GM12878 (cell line): ENCODE results near the gene GALNT16. TPM values are rescaled to one million over a fixed set of nuclear protein-coding genes. Genes with fewer than 3 reads are reported as not detected.

ENCODE experiments used
- ATAC-seq: fragments of 200-7000 bp; cut with Tn5 transposase; 3 replicates; pipeline ENCODE4 v1.9.1; 2020; ENCODE audit warnings: mild to moderate bottlenecking, moderate library complexity
- BruUV-seq: library from RNA; stranded (reverse); fragments of 400-500 nt; replicated peaks from 2 replicates; lab custom pipeline; 2021; lab: Mats Ljungman, UMichigan
- CTCF ChIA-PET: fragments of 300-600 bp; sonication (Branson Sonifier 250); formaldehyde crosslinking; extraction: SDS; loops from one replicate; lab custom pipeline; 2021; ENCODE audit warnings: inconsistent platforms; lab: Yijun Ruan, JAX
- POLR2A ChIA-PET: fragments of 350-600 bp; formaldehyde crosslinking; extraction: SDS; loops from one replicate; lab custom pipeline; 2021; ENCODE audit warnings: inconsistent platforms; lab: Charles Lee
- RAD21 ChIA-PET: fragments of 300-600 bp; sonication (Branson Sonifier 250); formaldehyde crosslinking; loops from one replicate; lab custom pipeline; 2023; ENCODE audit warnings: antibody characterized with exemption; ENCODE audit not compliant: unreplicated experiment; lab: Charles Lee
- SMC1A ChIA-PET: fragments of 300-600 bp; sonication (Branson Sonifier 250); formaldehyde crosslinking; loops from one replicate; lab custom pipeline; 2023; ENCODE audit not compliant: unreplicated experiment, uncharacterized antibody; lab: Charles Lee
- DNase-seq: peaks from one replicate; pipeline ENCODE4 v3.0.0-alpha.2; 2011; ENCODE audit warnings: low read depth, low spot score
- FAIRE-seq: peaks from 3 replicates; lab custom pipeline; 2011; peaks lifted over from hg19 to GRCh38; lab: Jason Lieb, UNC
- H2AFZ ChIP-seq: 2 replicates; pipeline ENCODE4 v1.6.0; 2011; ENCODE audit warnings: low read depth, low read length, control low read depth; ENCODE audit not compliant: control insufficient read depth
- H3K27ac ChIP-seq: 2 replicates; pipeline ENCODE4 v1.5.1; 2011; ENCODE audit warnings: control low read depth; ENCODE audit not compliant: control insufficient read depth, insufficient read depth
- H3K27me3 ChIP-seq, 2 experiments: replicated peaks in 1 of 2; 2 replicates each; pipeline versions ENCODE4 v1.6.0 to v1.6.1; 2011; ENCODE audit warnings: low read length in 1 of 2; ENCODE audit not compliant: control insufficient read depth in 2 of 2, insufficient read depth in 2 of 2
- H3K36me3 ChIP-seq, 2 experiments: 2 replicates each; pipeline ENCODE4 v1.5.1; 2011; ENCODE audit warnings: low read length in 1 of 2; ENCODE audit not compliant: control insufficient read depth in 2 of 2, insufficient read depth in 2 of 2
- H3K4me1 ChIP-seq: 2 replicates; pipeline ENCODE4 v1.6.1; 2011; ENCODE audit warnings: mild to moderate bottlenecking, low read length, moderate library complexity, mixed read lengths; ENCODE audit not compliant: control insufficient read depth, insufficient read depth
- H3K4me2 ChIP-seq: 2 replicates; pipeline ENCODE4 v1.6.0; 2011; ENCODE audit warnings: control low read depth; ENCODE audit not compliant: control insufficient read depth, insufficient read depth
- H3K4me3 ChIP-seq: fragments of 200-600 bp; sonication (generic); 2 replicates; pipeline ENCODE4 v1.5.1; 2016
- H3K79me2 ChIP-seq: 2 replicates; pipeline ENCODE4 v1.6.0; 2011; ENCODE audit warnings: low read length; ENCODE audit not compliant: control insufficient read depth, insufficient read depth
- H3K9ac ChIP-seq: 2 replicates; pipeline ENCODE4 v1.8.0; 2011; ENCODE audit warnings: low read length, control low read depth, mixed read lengths; ENCODE audit not compliant: control insufficient read depth, insufficient read depth
- H3K9me3 ChIP-seq: replicated peaks from 3 replicates; pipeline ENCODE4 v1.5.1; 2011; ENCODE audit warnings: mild to moderate bottlenecking, low read length; ENCODE audit not compliant: control insufficient read depth, insufficient read depth
- H4K20me1 ChIP-seq: 2 replicates; pipeline ENCODE4 v1.6.0; 2011; ENCODE audit not compliant: control insufficient read depth, insufficient read depth
- CBFB ChIP-seq: IDR thresholded peaks from 2 replicates; pipeline ENCODE4 v1.6.1; 2016; ENCODE audit warnings: antibody characterized with exemption, low read depth
- CHD2 ChIP-seq: IDR thresholded peaks from 2 replicates; pipeline ENCODE4 v1.6.1; 2011; ENCODE audit warnings: low read depth, low read length, improper control_type of control experiment, borderline replicate concordance
- HCFC1 ChIP-seq: fragments of 150-350 bp; IDR thresholded peaks from 2 replicates; pipeline ENCODE4 v1.6.1; 2014; ENCODE audit warnings: low read length
- NRF1 ChIP-seq: conservative IDR thresholded peaks from 2 replicates; pipeline ENCODE4 v1.6.1; 2011; ENCODE audit warnings: mild to moderate bottlenecking, low read depth, low read length, improper control_type of control experiment
- PML ChIP-seq: IDR thresholded peaks from 2 replicates; pipeline ENCODE4 v1.6.1; 2012; ENCODE audit warnings: low read length, inconsistent platforms
- POLR2A ChIP-seq: IDR thresholded peaks from 2 replicates; pipeline ENCODE4 v1.6.1; 2011; ENCODE audit warnings: low read depth, mild to moderate bottlenecking, low read length
- RAD21 ChIP-seq: IDR thresholded peaks from 2 replicates; pipeline ENCODE4 v1.6.1; 2011; ENCODE audit warnings: mild to moderate bottlenecking, low read depth, low read length, moderate library complexity; ENCODE audit not compliant: insufficient read depth
- TBL1XR1 ChIP-seq: IDR thresholded peaks from 2 replicates; pipeline ENCODE4 v1.6.1; 2012; ENCODE audit warnings: low read depth, low read length, improper control_type of control experiment
- TCF12 ChIP-seq: IDR thresholded peaks from 2 replicates; pipeline ENCODE4 v1.6.1; 2011; ENCODE audit warnings: low read depth, mild to moderate bottlenecking, low read length
- ZNF622 ChIP-seq: fragments of 450-650 bp; IDR thresholded peaks from 2 replicates; pipeline ENCODE4 v1.6.1; 2017; ENCODE audit warnings: mild to moderate bottlenecking, inconsistent platforms
- WGBS: methylation state at CpG from one replicate; pipeline ENCODE4 v1.1.6; 2016; ENCODE audit warnings: low lambda C conversion rate; ENCODE audit not compliant: insufficient replicate concordance, insufficient coverage; ENCODE audit errors: missing lambda C conversion rate; 5-methylcytosine and 5-hydroxymethylcytosine counted together
- in situ Hi-C: fragments of 300-500 bp; cut with MboI; formaldehyde crosslinking; loops from 9 replicates; pipeline ENCODE4 v1.14.3; 2018; ENCODE audit warnings: mixed read lengths
- intact Hi-C: fragments of 100-400 bp; cut with micrococcal nuclease; formaldehyde crosslinking; loops from one replicate; pipeline ENCODE4 v1.14.2; 2022; ENCODE audit not compliant: unreplicated experiment
- polyA plus RNA-seq, 11 experiments: library from polyadenylated mRNA; depleted of rRNA in 4 of 11; unstranded in 6 of 11; stranded (reverse) in 5 of 11; fragments of >200 nt; fragmentation: Nextera tagmentation in 4 of 11; fragmentation: Illumina TruSeq in 1 of 11; extraction: Ambion mirVana in 4 of 11; extraction: Trizol in 1 of 11; gene quantifications; 1 replicate in 1 of 11; 2 replicates in 10 of 11; pipeline versions ENCODE4 v1.2.1 to v1.2.3, GENCODE V29; 2011 to 2016; ENCODE audit warnings: inconsistent platforms in 2 of 11, missing spikeins in 2 of 11, low read depth in 1 of 11
- total RNA-seq, 4 experiments: library from RNA; depleted of rRNA in 3 of 4; stranded (reverse); fragments of >200 nt in 3 of 4; fragmentation: Illumina TruSeq in 1 of 4; extraction: Trizol in 1 of 4; gene quantifications; 2 replicates each; pipeline versions ENCODE4 v1.2.1 to v1.2.3, GENCODE V29; 2013 to 2021
- TF ChIP-seq, protein P1 (sequence below), 3 experiments: IDR thresholded peaks in 2 of 3; conservative IDR thresholded peaks in 1 of 3; 2 replicates each; pipeline ENCODE4 v1.5.1; 2011; ENCODE audit warnings: low read depth in 3 of 3, low read length in 3 of 3, mild to moderate bottlenecking in 3 of 3, control low read depth in 2 of 3, moderate library complexity in 2 of 3, inconsistent platforms in 1 of 3, mixed read lengths in 1 of 3; ENCODE audit not compliant: control insufficient read depth in 2 of 3, insufficient read depth in 1 of 3; ENCODE audit errors: extremely low read depth in 1 of 3
- TF ChIP-seq, protein P2 (sequence below): fragments of 450-650 bp; formaldehyde crosslinking; IDR thresholded peaks from 2 replicates; pipeline ENCODE4 v1.4.0; 2022; ENCODE audit warnings: mild to moderate bottlenecking, moderate library complexity

Gene GALNT16
- total and polyA plus RNA-seq, 10 of the 15 experiments (the other 5 are each of a cell fraction or from before 2014, with no cell fraction given) = under 0.01 to 0.08 (median 0.03) TPM; not detected in 3

DNA sequence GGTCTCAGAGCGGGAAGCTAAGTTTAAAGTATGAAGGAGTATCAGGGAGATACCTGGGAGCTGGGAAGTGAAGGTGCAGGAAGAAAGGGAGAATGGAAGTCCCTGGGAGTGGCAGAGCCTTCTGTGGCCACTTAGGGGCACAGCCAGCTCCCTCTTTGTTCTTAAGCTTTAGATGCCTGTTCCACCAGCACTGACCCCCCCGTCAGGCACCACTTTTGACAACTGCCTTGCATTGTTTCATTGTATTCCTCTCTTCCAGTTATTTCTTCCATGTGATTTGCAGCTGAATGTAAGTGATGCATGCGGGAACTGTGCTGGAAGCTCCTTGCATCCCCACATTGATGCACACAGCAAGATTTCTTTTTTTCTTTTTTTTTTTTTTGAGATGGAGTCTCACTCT lies 2.6 kb downstream of the GALNT16 start:
- Histone ChIP-seq H4K20me1 (no peaks in the 10 kb centered on the region), H2AFZ (no peak overlapping the region), H3K4me1 (peaks cover 4% of the 10 kb centered on the region), H3K36me3 (no peaks in the 10 kb centered on the region), H3K4me2 (no peak overlapping the region), H3K9me3 (no peaks in the 10 kb centered on the region), H3K79me2 (no peaks in the 10 kb centered on the region), H3K27me3 (peaks cover 23 to 27% of the 10 kb centered on the region in 2 experiments), H3K4me3 (no peak overlapping the region), H3K9ac (no peak overlapping the region), H3K27ac (no peak overlapping the region)
- no peak for TF ChIP-seq ZNF622
- TF ChIP-seq, protein P1, sequence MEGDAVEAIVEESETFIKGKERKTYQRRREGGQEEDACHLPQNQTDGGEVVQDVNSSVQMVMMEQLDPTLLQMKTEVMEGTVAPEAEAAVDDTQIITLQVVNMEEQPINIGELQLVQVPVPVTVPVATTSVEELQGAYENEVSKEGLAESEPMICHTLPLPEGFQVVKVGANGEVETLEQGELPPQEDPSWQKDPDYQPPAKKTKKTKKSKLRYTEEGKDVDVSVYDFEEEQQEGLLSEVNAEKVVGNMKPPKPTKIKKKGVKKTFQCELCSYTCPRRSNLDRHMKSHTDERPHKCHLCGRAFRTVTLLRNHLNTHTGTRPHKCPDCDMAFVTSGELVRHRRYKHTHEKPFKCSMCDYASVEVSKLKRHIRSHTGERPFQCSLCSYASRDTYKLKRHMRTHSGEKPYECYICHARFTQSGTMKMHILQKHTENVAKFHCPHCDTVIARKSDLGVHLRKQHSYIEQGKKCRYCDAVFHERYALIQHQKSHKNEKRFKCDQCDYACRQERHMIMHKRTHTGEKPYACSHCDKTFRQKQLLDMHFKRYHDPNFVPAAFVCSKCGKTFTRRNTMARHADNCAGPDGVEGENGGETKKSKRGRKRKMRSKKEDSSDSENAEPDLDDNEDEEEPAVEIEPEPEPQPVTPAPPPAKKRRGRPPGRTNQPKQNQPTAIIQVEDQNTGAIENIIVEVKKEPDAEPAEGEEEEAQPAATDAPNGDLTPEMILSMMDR (IDR thresholded peaks at IDR 0.05 in 2 of 3, conservative IDR thresholded peaks at IDR 0.05 in 1 of 3; ENCODE audit: control insufficient read depth in 2 of 3, extremely low read depth in 1 of 3, insufficient read depth in 1 of 3, low read depth in 3 of 3, low read length in 3 of 3) = peak in 1 of 3 experiments; percentile 26; a peak in 1 of 6 replicates
- 67% methylated on average over 3 of the region's 3 CpGs for WGBS
- RAD21 ChIA-PET = interaction anchor here (0.6 to 3.6 kb wide), 9 partner anchors 41 to 197 kb away, joined by 3 to 34 read pairs (median 3); no protein-coding TSS in a partner anchor
- intact Hi-C loops (no loop called here), in situ Hi-C loops (no loop called here)
- POLR2A ChIA-PET = no interaction called here
- DNase-seq = no peak
- no TSS peak for BruUV-seq
- FAIRE-seq = no peak
- no peak for ATAC-seq
- CTCF ChIA-PET = interaction anchor here (0.6 to 4.2 kb wide), 11 partner anchors 14 to 213 kb away, joined by 3 to 33 read pairs (median 3); no protein-coding TSS in a partner anchor
- SMC1A ChIA-PET = interaction anchor here (0.8 to 1.5 kb wide), 7 partner anchors 39 to 201 kb away, joined by 3 to 16 read pairs (median 4); no protein-coding TSS in a partner anchor

DNA sequence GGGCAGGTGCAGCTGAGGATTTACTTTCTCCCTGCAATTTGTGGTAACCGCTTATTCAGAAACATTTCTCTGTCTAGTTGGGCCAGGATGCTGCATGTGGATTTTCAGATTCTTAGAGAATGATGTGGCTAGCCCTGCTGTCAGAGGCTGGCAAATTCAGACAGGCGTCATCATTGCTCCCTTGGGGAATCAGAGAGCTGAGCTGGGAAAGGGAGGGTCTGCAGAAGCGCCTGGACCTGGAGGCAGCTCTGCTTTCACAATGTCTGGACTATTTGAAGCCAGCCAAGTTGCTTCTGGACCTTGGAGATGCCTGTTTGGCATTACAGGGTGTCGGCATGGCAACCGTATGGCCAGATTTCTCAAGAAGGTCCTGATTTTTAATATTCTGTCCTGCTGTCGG lies 3.4 kb downstream of the GALNT16 start:
- Histone ChIP-seq H3K4me1 (peaks cover 4% of the 10 kb centered on the region), H3K4me3 (no peak overlapping the region), H3K27ac (no peak overlapping the region), H3K27me3 (peaks cover 19 to 27% of the 10 kb centered on the region in 2 experiments), H2AFZ (no peak overlapping the region), H3K36me3 (no peaks in the 10 kb centered on the region), H3K9ac (no peak overlapping the region), H3K79me2 (no peaks in the 10 kb centered on the region), H4K20me1 (no peaks in the 10 kb centered on the region), H3K4me2 (no peak overlapping the region), H3K9me3 (no peaks in the 10 kb centered on the region)
- ChIA-PET POLR2A (no interaction called here), RAD21 (interaction anchor here (0.8 to 3.6 kb wide), 7 partner anchors 40 to 196 kb away, joined by 3 to 34 read pairs (median 3); no protein-coding TSS in a partner anchor), CTCF (interaction anchor here (1.0 to 4.2 kb wide), 4 partner anchors 92 to 196 kb away, joined by 3 to 33 read pairs (median 3); no protein-coding TSS in a partner anchor), SMC1A (interaction anchor here (1.0 to 1.7 kb wide), 8 partner anchors 10 to 196 kb away, joined by 3 to 5 read pairs (median 3); no protein-coding TSS in a partner anchor)
- 39% methylated on average over 6 of the region's 6 CpGs for WGBS
- in situ Hi-C loops = no loop called here
- ATAC-seq (no peak), FAIRE-seq (no peak), DNase-seq (no peak)
- BruUV-seq = no TSS peak
- intact Hi-C loops = no loop called here
- no peak for TF ChIP-seq TCF12
- TF ChIP-seq RAD21 = no peak
- no peak for TF ChIP-seq CHD2
- no peak for TF ChIP-seq POLR2A
- no peak for TF ChIP-seq HCFC1
- TF ChIP-seq PML = no peak
- TF ChIP-seq, protein P2, sequence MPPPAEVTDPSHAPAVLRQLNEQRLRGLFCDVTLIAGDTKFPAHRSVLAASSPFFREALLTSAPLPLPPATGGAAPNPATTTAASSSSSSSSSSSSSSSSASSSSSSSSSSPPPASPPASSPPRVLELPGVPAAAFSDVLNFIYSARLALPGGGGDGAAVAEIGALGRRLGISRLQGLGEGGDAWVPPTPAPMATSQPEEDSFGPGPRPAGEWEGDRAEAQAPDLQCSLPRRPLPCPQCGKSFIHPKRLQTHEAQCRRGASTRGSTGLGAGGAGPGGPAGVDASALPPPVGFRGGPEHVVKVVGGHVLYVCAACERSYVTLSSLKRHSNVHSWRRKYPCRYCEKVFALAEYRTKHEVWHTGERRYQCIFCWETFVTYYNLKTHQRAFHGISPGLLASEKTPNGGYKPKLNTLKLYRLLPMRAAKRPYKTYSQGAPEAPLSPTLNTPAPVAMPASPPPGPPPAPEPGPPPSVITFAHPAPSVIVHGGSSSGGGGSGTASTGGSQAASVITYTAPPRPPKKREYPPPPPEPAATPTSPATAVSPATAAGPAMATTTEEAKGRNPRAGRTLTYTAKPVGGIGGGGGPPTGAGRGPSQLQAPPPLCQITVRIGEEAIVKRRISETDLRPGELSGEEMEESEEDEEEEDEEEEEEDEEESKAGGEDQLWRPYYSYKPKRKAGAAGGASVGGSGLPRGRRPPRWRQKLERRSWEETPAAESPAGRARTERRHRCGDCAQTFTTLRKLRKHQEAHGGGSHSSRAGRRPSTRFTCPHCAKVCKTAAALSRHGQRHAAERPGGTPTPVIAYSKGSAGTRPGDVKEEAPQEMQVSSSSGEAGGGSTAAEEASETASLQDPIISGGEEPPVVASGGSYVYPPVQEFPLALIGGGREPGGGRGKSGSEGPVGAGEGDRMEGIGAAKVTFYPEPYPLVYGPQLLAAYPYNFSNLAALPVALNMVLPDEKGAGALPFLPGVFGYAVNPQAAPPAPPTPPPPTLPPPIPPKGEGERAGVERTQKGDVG = no peak
- no peak for TF ChIP-seq CBFB
- no peak for TF ChIP-seq NRF1
- no peak for TF ChIP-seq TBL1XR1
